Kidney tubule cell (primary cell): Measurements from ENCODE around the gene USP4.
A peak's percentile ranks its signal among the peaks of the same experiment; 100 is the strongest.
"Not testable (repeated sequence)": the region's sequence is repeated elsewhere in the genome, so short reads cannot be mapped to it uniquely, and the experiment has no call there.

Experiments used
- DNase-seq: peaks from one replicate; pipeline ENCODE4 v3.0.0-alpha.2; 2018; ENCODE audit warnings: low spot score

Gene USP4, protein sequence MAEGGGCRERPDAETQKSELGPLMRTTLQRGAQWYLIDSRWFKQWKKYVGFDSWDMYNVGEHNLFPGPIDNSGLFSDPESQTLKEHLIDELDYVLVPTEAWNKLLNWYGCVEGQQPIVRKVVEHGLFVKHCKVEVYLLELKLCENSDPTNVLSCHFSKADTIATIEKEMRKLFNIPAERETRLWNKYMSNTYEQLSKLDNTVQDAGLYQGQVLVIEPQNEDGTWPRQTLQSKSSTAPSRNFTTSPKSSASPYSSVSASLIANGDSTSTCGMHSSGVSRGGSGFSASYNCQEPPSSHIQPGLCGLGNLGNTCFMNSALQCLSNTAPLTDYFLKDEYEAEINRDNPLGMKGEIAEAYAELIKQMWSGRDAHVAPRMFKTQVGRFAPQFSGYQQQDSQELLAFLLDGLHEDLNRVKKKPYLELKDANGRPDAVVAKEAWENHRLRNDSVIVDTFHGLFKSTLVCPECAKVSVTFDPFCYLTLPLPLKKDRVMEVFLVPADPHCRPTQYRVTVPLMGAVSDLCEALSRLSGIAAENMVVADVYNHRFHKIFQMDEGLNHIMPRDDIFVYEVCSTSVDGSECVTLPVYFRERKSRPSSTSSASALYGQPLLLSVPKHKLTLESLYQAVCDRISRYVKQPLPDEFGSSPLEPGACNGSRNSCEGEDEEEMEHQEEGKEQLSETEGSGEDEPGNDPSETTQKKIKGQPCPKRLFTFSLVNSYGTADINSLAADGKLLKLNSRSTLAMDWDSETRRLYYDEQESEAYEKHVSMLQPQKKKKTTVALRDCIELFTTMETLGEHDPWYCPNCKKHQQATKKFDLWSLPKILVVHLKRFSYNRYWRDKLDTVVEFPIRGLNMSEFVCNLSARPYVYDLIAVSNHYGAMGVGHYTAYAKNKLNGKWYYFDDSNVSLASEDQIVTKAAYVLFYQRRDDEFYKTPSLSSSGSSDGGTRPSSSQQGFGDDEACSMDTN

DNA sequence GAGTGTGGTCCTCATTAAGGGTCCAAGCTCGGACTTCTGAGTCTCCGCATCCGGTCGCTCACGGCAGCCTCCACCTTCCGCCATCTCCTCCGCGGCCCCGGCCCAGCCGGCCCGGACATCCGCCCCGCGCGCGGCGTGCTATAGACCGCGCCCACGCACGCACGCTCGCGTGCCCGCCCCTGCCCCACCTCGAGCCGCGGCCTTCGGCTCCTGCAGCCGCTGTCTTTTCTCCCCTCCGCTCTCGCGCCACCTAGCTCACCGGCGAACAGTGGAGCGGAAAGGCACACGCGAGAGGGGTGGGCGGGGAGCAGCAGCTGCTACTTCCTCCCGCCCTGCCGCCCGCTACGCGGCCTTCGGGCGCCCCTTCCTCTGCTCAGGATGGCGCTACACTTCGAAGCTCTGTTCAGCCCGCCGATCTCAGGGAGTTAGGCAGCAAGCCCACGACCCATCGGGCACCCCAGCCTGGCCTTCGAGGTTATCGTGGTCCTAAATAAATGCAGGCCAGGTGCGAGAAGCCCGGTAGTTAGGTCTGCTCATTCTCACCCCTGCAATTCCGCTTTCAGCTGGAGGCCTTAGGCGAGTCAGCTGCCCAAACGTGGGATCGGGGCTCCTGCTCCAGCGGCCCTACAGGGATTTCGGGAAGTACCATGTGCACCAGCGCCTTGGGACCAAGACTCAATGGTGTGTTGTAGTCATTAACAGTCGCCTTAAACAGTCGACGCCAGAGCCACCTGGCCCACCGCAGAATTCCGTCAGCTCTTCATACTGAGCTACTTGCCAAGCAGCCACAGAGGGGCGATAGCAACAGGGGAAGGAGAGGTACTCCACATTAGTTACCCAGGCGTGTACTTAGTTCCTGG is at the start of gene USP4:
TSS of gene USP4 (minus strand) at position 113 of the 860 bp plus-strand sequence. CDS start at position 84, 29 bp downstream.
- peak; percentile 95 for DNase-seq

DNA sequence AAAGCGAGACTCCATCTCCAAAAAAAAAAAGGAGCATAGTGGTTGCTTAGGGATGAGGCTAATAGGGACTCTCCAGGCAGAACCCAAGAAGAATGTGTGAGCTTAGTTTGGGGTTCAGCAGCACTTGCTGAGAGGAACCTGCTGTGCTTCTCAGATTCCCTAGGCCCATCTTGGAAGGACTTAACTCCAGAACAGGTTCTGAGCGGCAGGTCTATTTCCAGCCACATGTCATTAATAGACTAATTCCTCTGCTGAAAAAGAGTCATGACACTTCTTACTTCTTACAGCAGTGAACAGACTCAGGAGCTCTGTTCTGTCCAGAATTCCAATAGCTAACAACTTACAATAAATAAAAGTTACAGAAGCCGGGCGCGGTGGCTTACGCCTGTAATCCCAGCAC is 49.4 kb upstream of the USP4 start:
- DNase-seq = no peak

DNA sequence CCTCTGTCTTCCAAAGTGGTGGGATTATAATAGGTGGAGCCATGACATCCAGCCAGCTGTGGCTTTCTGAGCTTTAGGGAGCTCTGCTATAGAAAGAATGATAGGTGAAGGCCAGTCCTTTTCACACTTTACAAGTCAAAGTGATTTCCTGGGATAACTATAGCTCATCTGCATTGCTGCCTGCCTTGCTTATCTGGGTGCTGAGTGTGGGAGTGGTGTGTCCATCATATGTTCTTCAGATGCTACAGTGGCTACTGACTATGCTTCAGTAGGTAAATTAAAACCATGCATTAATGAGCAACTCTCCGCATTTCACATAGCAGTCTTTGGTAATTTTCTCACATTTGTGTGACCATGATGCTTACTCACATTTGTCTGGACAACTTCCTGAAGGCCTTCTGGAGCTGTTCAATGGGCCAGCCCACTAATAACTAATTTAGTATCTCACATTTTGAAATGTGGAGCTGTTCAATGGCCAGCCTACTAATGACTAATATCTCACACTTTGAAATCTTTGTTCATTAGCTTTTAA is 48.5 kb upstream of the USP4 start:
- peak; percentile 52 for DNase-seq

DNA sequence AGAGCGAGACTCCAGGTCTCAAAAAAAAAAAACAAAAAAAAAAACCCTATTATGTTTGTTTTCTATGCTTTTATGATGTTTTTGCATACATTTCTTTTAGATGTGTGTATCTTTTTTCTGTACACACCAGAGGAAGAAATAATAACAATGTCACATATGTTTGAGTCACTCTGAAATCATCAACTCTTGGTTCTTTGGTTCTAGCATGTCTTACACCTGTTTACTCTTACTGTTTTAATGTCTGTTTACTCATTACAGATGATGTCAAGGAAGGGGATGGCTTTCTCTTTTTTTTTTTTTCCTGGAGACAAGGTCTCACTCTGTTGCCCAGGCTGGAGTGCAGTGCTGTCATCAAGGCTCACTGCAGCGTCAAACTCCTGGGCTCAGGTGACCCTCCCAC is 47.9 kb upstream of the USP4 start:
- peak; percentile 73 for DNase-seq

DNA sequence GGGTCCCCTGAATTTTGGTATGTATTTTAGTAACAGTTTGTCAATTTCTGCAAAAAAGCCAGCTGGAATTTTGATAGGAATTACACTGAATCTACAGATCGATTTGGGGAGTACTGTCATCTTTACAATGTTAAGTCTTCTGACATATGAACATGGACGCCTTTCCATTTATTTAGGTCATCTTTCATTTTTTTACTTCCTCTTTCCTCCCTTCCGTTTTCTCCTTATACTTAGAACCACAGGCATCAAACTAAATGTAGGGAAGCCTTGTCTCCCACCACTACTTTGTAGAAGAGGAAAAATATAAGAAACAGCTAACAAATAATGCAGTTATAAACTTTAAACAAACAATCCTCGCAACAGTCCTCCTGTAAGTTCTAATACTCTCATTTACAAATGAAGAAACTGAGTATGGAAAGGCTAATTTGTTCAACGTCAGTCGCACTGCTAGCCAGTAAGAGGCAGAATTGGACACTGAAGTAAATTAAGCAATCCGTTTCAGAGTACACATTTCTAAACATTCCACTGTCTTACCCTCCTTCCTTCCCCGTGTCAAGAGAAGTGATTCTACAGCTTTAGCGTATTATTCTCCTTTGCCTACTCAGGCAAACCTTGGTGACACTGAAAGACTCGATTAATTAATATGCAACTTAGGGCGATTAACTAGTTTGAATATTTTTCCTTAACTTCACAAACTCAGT is 46.4 kb upstream of the USP4 start:
- no peak for DNase-seq

DNA sequence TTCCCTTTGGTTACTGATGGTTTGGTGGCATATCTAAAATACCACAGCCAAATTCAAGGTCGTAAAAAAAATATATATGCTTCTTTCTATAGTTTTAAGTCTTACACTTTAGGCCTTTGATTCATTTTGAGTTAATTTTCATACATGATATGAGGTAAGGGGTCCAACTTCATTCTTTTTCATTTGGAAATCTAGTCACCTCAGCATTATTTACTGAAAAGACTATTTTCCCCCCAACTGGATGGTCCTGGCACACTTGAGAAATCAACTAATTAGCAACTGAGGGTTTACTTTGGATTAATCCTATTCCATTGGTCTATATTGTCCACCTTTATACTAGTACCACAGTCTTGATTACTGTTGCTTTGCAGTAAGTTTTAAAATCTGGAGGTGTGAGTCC is 45.8 kb upstream of the USP4 start:
- DNase-seq = no peak

DNA sequence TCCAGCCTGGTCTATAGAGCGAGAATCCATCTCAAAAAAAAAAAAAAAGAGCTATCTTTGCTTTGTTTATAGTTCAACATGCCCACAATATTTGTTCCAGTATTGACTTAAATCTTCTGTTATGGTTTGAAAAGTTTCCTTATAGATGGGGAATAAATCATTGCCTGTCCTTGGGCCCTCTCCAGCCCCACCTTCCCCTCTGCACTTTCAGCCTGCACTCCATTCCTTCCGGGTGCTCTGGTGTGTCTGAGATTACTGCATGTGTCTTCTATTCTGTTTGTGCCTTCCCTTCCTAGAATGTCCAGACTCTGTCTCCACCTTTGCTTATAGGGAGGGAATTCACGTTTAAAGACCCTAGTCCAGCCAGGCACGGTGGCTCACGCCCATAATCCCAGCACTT is 43.5 kb upstream of the USP4 start:
- no peak for DNase-seq

DNA sequence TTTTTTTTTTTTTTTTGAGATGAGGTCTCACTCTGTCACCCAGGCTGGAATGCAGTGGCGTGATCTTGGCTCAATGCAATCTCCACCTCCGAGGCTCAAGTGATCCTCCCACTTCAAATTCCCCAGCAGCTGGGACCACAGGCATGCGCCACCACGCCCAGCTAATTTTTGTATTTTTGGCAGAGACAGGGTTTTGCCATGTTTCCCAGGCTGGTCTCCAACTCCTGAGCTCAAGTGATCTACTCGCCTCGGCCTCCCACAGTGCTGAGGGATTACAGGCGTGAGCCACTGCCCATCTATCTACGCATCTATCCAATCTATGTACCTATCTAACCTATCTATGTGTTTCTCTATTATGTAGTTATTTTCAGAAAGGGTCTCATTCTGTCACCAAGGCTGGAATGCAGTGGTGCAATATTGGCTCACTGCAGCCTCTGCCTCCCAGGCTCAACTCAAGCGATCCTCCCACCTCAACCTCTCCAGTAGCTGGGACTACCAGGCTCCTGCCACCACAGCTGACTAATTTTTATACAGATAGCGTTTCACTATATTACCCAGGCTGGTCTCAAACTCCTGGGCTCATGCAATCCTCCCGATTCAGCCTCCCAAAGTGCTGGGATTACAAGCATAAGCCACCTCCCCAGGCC is 38.5 kb upstream of the USP4 start:
- DNase-seq = peak; percentile 37

DNA sequence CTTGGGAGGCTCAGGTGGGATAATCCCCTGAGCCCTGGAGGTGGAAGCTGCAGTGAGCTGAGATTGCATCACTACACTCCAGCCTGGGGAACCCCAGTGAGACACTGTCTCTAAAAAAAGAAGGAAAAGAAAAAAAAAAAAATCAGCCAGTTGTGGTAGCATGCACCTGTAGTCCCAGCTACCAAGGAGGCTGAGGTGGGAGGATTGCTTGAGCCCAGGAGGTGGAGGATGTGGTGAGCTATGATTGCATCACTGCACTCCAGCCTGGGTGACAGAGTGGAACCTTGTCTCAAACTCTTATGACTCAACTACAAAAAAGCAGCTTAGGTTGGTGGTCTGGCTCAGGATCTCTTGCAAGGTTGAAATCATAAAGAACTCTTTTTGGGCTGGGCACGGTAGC is 37.6 kb upstream of the USP4 start:
- DNase-seq = peak; percentile 89

DNA sequence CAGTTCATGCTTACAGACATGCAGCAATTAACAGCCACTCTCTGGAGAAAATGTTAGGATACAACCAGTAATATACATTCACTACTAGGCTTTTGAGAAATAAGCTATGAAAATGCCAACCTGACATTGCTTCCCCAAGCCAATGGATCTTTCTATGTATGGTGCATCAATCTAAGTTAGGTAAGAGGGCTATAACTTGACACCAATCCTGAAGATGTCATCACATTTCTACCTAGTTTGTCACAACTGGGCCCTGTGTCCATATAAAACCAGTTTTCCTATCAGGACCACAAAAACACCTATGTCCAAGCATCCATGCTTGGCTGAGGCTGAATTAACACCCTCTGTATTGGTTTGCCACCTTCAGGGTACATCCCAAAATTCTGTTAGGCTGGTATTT is 32.1 kb upstream of the USP4 start:
- no peak for DNase-seq

DNA sequence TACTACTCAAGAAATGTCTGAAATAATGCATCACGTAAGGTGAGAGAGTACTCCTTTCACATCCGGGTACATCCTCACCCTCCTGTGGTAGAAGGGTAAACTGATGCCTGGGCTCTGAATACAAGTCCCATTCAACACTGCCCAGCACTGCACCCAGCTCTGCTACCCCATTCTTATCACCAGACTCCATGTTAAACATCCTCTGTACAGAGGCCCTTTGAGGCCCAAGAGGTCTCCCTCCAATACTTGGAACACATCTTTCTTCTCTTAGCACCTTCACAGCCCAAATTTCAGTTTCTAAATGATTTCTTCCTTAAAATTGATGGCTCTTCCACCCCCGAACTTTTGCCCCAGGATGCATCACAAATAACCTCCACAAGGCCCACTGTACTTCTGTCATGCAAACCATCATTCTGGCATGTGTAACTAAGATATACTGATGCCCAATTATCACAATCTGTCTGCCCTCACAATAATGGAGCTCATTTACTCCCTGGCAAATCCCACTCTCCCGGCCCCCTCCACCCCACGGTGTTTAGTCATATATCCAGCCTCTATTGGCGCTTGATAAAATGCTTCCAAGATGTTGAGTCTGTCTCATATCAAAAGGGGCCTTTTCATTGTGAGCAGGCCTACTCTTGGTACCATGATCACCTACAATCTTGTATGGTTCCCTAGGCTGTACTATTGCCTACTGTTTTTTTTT is 30.9 kb upstream of the USP4 start:
- DNase-seq = no peak

DNA sequence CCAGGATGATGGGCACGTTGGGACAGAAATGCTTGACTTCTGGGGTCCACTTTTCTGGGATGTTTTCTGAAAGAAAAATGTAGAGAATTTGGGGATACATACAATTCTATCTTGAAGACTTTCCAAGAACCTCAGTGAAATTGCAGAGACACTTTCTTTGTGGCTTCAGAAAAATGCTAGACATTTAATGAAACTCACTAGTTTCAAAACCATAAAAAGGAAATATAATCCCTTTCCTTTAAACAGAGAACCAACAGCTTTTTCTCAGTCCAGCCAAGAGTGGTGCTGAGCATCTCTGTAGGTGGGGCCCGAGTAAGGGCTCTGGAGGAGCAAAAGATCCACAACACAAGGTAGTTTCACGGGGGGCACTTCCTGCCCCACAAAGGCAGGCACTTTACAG is 22.7 kb upstream of the USP4 start:
- DNase-seq = no peak

DNA sequence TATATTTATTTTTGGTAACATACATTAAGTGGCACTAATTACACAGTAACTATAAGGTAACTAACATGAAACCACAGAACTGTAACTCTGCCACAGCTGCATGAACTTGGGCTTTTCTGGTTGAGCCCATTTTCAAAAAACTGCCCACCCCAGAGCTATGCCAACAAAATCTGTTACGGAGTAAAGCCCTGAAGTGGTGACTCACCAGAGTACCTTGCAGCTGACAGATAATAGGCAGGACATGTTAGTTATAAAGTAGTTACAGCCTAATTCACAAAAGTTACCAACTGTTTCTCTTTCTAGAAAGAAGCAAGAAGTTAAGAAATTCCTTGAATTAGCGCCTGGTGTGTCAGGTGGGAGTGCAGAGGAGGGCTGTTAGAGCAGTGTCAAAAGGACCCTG is 19.8 kb upstream of the USP4 start:
- DNase-seq = peak; percentile 55

DNA sequence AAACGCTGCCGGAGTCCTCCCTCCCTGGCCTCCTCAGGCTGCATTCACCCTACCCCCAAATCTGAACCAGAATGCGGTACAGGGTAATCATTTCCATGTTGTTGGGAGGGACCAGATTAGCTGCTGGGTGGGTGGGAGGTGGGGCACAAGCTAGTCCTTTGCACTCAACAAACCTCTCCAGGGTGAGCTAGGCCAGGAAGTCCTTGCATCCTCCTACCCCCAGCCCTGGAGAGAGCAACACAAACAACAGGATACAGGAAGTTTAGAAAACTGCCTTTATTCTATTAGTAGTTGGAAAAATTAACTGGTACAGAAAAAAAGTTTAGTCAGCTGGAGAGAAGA is 19.0 kb upstream of the USP4 start:
- DNase-seq = no peak

DNA sequence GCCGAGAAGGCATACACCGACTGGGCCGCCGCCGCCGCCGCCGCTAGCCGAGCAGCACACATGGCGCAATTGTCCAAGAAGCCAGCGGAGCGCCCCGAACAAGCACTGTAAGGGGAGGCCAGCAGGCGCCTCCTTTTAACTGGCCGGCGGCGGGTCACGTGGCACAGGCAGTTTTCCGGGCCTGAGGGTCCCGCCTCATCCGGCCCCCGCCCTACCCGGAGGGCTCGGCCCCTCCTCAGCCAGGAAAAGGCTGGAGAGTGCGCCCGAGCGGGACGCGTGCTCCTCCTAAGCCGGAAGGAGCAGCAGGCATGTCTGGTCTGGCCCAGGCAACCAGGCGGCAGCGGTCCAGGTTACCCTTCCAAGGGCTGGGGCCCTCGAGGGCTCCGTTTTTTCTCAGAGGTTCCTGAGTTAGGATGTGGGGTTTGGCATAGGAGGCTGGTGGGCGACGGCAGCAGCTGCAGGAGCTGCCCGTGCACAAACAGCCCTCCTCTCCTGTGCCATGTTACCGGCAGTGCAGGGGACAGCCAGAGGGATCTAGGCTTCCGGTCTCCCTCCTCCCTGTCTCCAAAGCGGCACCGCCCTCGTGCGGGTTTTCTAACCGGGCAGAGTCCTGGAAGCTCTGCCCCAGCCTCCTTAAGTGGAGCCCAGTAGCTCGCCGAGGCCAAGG is 18.5 kb upstream of the USP4 start, which contains the start of gene GPX1:
TSS of gene GPX1 (minus strand) at position 137 of the 667 bp plus-strand sequence. CDS start at position 62, 75 bp downstream.
- peak; percentile 98 for DNase-seq

DNA sequence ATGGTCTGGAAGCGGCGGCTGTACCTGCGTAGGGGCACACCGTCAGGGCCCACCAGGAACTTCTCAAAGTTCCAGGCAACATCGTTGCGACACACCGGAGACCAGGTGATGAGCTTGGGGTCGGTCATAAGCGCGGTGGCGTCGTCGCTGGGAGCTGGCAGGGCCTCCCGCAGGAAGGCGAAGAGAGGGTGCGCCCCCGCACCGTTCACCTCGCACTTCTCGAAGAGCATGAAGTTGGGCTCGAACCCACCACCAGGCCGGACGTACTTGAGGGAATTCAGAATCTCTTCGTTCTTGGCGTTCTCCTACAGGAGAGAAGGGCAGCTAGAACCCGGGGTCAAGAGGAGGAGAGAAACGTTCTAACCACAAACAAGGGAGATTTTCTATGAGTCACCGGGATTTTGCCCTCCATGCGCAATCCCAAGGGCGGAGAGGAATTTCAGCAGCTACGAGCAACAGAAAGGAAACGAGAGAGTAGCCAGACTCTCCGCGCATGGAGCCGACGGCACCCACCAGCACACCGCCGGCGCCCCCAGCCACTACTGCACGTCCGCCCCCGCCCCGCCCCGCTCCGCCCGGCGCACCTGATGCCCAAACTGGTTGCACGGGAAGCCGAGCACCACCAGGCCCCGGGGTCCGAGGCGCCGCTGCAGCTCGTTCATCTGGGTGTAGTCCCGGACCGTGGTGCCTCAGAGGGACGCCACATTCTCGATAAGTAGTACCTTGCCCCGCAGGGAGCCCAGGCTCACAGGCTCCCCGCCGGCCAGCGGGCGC is 17.8 kb upstream of the USP4 start:
- DNase-seq = peak; percentile 88

DNA sequence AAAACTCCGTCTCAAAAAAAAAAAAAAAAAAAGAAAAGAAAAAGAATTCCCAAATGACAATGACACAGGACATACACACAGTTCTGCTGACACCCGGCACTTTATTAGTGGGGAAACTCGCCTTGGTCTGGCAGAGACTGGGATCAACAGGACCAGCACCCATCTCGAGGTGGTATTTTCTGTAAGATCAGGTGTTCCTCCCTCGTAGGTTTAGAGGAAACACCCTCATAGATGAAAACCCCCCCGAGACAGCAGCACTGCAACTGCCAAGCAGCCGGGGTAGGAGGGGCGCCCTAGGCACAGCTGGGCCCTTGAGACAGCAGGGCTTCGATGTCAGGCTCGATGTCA is 17.2 kb upstream of the USP4 start:
- not testable (repeated sequence) for DNase-seq

DNA sequence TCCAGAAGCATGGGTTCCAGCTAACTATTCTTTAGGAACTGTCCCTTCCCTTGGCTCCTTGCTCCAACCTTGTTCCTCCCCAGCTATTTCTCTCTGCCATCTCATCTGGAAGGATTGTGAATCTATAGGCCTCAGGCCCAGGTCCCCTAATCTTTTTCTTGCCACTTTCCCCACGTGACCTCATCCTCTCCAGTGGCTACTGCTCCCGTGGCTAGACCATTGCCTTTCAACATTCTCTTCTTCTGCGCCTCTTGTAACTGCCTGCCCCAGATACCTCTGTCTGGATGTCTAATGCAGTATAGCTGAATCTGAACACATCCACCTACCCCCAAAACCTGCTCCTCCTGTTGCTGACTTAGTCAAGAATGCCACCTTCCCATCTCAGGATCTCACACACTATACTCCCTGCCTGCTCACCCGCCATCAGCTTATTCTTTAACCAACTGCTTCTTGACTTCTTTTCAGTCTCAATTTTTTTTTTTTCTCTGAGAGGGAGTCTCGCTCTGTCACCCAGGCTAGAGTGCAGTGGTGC is 13.1 kb upstream of the USP4 start:
- DNase-seq = peak; percentile 32
